ENCODE data around the gene RACK1.

The RACK1 gene

DNA sequence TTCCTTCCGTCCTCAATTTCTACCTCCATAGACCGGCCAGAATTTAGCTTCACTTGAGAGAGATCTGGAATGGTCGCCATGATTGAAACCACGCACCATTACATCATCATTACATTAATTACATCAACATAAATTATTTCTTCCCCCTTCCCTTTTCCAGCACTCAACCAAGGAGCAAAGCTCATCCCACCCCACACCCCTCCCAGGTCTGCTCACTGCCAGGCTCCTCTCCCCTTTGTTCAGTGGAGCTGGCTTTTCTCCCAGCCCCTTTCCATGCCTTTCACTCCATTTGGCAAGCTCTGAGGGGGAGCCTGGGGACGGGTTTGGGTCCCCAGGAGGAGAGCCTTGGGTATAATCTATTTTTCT lies 8.4 kb downstream of the RACK1 start:
- DNase-seq: no peak
- Histone ChIP-seq H3K27me3 (replicated peaks) (no peaks in the 10 kb centered on the region), H3K36me3 (replicated peaks) (peaks cover 72% of the 10 kb centered on the region), H3K27ac (no peak overlapping the region), H3K4me3 (ENCODE audit: low read depth, low read length) (no peak overlapping the region)
- in situ Hi-C loops (cut with HindIII; ENCODE audit: low pct_ligation_motif_present, low sequenced_read_pairs): no loop called here
- TF ChIP-seq CTCF (IDR thresholded peaks at IDR 0.05; ENCODE audit: low read depth, low read length, missing control alignments): no peak

- H3K36me3 ChIP-seq (replicated peaks): peaks cover 66% of the 10 kb centered on the region
- in situ Hi-C loops (cut with HindIII; ENCODE audit: low pct_ligation_motif_present, low sequenced_read_pairs): no loop called here
- H3K27me3 ChIP-seq (replicated peaks): no peaks in the 10 kb centered on the region
- no peak for DNase-seq
- H3K4me3 ChIP-seq (ENCODE audit: low read depth, low read length): no peak overlapping the region
- H3K27ac ChIP-seq: no peak overlapping the region
- TF ChIP-seq CTCF (IDR thresholded peaks at IDR 0.05; ENCODE audit: low read depth, low read length, missing control alignments): no peak
These were observed 9.0 kb downstream of the RACK1 start for GRCh38 chr5:181234455-181235306.

DNA sequence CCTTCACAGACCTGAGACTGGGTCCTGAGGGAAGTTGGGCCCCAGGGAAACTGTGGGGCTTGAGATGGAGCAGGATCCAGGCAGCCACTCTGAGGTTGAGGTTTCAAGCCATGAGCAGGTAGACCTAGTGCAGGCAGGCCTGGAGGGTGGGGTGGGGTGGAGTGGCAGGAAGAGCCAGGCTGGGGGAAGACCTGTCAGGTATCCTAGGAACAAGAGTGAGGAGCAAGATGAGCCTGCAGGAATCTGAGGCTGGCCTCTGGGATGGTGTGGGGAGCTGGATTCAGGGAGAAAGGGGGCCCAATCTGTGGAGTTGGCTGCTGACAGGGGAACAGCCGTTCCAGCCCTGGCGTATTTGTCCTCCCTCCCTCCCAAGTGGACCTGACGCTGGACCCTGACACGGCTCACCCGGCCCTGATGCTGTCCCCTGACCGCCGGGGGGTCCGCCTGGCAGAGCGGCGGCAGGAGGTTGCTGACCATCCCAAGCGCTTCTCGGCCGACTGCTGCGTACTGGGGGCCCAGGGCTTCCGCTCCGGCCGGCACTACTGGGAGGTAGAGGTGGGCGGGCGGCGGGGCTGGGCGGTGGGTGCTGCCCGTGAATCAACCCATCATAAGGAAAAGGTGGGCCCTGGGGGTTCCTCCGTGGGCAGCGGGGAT lies 9.8 kb downstream of the RACK1 start:
- in situ Hi-C loops (cut with HindIII; ENCODE audit: low pct_ligation_motif_present, low sequenced_read_pairs): no loop called here
- no peak for TF ChIP-seq CTCF (IDR thresholded peaks at IDR 0.05; ENCODE audit: low read depth, low read length, missing control alignments)
- DNase-seq: no peak
- Histone ChIP-seq H3K36me3 (replicated peaks) (peaks cover 65% of the 10 kb centered on the region), H3K4me3 (ENCODE audit: low read depth, low read length) (no peak overlapping the region), H3K27ac (no peak overlapping the region), H3K27me3 (replicated peaks) (no peaks in the 10 kb centered on the region)

GRCh38 chr5:181233088-181233800 lies 10.5 kb downstream of the RACK1 start:
- no peak for TF ChIP-seq CTCF (IDR thresholded peaks at IDR 0.05; ENCODE audit: low read depth, low read length, missing control alignments)
- no peak for DNase-seq
- peaks cover 58% of the 10 kb centered on the region for H3K36me3 ChIP-seq (replicated peaks)
- no peak overlapping the region for H3K27ac ChIP-seq
- H3K27me3 ChIP-seq (replicated peaks): no peaks in the 10 kb centered on the region
- no peak overlapping the region for H3K4me3 ChIP-seq (ENCODE audit: low read depth, low read length)
- in situ Hi-C loops (cut with HindIII; ENCODE audit: low pct_ligation_motif_present, low sequenced_read_pairs): no loop called here

DNA sequence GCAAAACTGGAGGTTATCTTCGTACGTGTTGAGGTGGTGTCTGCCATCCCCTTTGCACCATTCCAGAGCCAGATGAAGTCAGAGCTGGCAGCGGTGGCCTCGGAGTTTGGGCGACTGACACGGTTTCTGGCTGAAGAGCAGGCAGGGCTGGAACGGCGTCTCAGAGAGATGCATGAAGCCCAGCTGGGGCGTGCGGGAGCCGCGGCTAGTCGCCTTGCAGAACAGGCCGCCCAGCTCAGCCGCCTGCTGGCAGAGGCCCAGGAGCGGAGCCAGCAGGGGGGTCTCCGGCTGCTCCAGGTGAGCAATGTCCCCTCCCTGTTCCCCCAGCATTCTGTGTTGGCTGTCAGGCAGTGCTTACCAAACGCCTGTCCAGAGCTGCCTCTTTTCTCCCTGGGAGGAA lies 11.1 kb downstream of the RACK1 start:
- TF ChIP-seq CTCF (IDR thresholded peaks at IDR 0.05; ENCODE audit: low read depth, low read length, missing control alignments): no peak
- Histone ChIP-seq H3K27me3 (replicated peaks) (no peaks in the 10 kb centered on the region), H3K27ac (no peak overlapping the region), H3K4me3 (ENCODE audit: low read depth, low read length) (no peak overlapping the region), H3K36me3 (replicated peaks) (peaks cover 51% of the 10 kb centered on the region)
- in situ Hi-C loops (cut with HindIII; ENCODE audit: low pct_ligation_motif_present, low sequenced_read_pairs): no loop called here
- no peak for DNase-seq
